ENCODE data around the gene MYO5B.

DNA sequence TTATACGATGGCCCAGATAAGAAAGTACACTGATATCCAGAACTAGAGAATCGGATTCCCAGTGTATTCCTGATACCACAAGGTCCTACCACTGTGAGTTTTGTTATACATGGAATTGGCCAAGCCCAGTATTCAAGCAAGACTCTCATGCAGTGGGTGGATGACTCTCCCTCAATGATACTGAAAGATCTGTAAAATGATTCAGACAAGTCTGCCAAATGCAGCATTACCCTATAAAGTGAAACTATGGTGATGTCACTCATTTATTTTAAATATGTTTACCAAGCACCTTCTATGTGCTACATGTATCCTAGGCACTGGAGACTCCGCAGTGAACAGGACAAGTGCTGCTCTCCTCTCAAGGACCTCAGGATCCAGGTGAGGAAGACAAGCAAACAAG lies 22.6 kb downstream of the MYO5B start:
- TF ChIP-seq, protein P1, sequence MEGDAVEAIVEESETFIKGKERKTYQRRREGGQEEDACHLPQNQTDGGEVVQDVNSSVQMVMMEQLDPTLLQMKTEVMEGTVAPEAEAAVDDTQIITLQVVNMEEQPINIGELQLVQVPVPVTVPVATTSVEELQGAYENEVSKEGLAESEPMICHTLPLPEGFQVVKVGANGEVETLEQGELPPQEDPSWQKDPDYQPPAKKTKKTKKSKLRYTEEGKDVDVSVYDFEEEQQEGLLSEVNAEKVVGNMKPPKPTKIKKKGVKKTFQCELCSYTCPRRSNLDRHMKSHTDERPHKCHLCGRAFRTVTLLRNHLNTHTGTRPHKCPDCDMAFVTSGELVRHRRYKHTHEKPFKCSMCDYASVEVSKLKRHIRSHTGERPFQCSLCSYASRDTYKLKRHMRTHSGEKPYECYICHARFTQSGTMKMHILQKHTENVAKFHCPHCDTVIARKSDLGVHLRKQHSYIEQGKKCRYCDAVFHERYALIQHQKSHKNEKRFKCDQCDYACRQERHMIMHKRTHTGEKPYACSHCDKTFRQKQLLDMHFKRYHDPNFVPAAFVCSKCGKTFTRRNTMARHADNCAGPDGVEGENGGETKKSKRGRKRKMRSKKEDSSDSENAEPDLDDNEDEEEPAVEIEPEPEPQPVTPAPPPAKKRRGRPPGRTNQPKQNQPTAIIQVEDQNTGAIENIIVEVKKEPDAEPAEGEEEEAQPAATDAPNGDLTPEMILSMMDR (IDR thresholded peaks at IDR 0.05; ENCODE audit: borderline replicate concordance, extremely low read depth, low read length, poor library complexity, severe bottlenecking): no peak
- no peak for TF ChIP-seq EZH2 (IDR thresholded peaks at IDR 0.05; ENCODE audit: borderline replicate concordance, low read depth, low read length, severe bottlenecking)

Data from DND-41 (cell line).